GM04504 (cell line): ENCODE results near the gene SFMBT1.
"Not testable (repeated sequence)": the region's sequence is repeated elsewhere in the genome, so short reads cannot be mapped to it uniquely, and the experiment has no call there.

Experiments
- DNase-seq: peaks from one replicate; pipeline ENCODE4 v3.0.0-alpha.2; 2012; ENCODE audit warnings: low read depth

SFMBT1 gene

GRCh38 chr3:53035825-53036619 lies 9.9 kb downstream of the SFMBT1 start:
- no peak for DNase-seq

DNA sequence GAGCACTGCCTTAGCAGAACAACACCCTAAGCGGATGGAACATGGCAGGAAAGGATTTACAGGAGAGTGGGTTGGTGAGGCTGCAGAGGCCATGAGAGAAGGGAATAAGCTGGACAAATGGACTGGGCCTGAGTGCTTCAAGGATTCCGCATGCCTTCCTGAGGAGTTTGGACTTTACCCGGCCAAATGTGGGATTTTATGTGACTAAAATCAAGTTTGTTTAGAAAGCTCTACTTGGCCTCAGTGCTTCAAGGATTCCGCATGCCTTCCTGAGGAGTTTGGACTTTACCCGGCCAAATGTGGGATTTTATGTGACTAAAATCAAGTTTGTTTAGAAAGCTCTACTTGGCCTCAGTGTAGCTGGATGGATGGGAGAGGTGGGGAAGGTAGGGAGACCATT lies 10.9 kb downstream of the SFMBT1 start:
- not testable (repeated sequence) for DNase-seq

GRCh38 chr3:53034411-53034810 lies 11.5 kb downstream of the SFMBT1 start:
- DNase-seq = not testable (repeated sequence)

GRCh38 chr3:53032609-53033008 lies 13.3 kb downstream of the SFMBT1 start:
- no peak for DNase-seq

DNA sequence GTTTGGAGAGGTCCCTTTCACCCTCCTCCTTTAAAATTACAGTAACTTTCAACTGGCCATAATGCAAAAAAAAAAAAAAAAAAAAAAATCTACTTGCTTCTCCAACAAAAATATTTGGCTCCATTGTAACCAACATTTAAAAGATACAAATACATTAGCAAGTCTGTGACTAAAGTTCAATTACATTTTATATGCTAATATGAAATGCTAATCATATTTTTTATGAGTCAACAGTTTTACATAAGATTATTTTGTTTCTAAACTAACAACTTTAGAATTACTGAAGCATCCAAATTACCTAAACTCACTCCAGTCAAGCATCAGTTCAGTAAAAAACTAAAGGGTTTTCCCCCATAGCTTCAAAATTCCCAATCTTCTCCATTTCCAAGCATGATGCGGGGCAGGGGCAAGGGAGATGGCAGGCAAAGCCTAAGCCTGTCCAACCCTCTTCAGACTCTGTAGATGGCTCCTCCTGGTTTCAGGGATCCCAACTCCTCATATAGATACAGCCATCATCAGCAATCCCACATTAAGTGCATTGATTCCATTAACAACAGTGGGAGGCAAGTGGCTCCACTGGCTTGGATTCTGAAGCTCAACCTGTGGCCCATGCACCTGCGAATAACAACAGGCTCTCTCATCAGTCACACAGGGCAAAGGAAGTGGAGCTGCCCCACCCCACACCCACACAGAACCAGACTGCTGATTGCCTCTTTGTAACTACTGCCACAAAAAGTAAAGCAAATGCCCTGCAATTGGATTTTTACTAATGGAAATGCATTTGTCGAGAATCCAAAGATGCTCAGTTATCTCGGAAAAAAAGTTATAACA lies 15.0 kb downstream of the SFMBT1 start:
- no peak for DNase-seq

DNA sequence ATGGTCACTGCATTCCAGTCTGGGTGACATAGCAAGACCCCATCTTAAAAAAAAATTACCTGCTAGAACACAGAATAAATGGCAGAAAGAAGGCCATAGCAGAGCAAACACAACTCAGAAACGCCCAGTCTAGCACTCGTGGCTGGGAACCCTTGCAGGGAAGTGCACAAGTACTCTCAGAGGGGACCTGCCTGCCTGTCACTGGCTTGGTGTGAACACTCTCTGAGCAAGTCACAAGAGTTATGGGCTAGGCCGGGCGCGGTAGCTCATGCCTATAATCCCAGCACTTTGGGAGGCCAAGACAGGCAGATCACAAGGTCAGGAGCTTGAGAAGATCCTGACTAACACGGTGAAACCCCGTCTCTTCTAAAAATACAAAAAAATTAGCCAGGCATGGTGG lies 17.2 kb downstream of the SFMBT1 start:
- no peak for DNase-seq

GRCh38 chr3:53027254-53027844 lies 18.5 kb downstream of the SFMBT1 start:
- no peak for DNase-seq

DNA sequence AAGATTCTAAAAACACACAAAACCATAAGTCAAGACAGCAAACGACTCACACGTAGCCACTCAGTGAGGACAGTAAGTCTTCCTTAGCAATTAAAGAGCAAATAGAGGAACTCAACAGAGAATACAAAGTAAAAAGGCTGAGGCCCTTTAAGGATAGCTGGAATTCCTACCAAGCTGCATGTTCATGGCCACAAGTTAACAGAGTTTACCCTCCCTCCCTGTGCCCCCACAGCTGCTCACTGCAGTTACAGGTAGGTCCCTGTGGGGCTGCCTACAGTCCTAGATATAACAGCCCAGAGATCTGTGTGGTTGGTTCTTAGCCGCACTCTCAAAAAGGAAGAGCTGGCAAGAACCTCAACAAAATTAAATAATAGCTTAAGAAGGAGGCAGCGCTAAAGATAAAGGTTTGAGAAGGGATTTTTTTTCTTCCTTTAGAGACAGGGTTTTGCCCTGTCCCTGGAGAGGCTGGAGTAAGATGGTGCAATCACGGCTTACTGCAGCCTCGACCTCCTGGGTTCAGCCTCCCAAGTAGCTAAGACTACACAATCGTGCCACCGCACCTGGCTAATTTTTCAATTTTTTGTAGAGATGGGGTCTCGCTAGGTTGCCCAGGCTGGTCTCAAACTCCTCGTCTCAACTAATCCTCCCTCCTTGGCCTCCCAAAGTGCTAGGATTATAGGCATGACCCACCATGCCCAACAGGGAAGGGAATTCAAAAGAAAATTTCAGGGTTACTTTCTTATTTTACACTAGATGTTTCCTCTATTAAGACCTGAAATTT lies 19.3 kb downstream of the SFMBT1 start:
- DNase-seq = no peak

DNA sequence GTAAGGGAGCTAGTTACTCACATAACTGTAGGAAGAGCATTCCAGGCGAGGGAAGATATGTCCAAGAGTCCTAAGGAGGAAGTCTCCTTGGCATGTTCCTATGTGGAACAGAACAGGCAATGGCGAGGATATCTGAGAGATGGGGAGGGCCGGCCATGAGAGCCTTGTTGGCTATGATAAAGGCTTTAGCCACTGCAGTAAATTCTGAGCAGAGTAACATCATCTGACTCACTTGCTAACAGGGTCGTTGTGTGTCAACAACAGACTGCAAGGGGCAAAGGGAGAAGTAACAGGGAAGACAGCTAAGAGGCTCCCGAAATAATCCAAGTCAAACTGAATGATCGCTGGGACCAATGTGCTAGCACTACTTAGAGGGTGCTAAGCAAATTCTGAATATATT lies 21.6 kb downstream of the SFMBT1 start:
- DNase-seq = no peak

GRCh38 chr3:53023072-53023823 lies 22.6 kb downstream of the SFMBT1 start:
- no peak for DNase-seq

DNA sequence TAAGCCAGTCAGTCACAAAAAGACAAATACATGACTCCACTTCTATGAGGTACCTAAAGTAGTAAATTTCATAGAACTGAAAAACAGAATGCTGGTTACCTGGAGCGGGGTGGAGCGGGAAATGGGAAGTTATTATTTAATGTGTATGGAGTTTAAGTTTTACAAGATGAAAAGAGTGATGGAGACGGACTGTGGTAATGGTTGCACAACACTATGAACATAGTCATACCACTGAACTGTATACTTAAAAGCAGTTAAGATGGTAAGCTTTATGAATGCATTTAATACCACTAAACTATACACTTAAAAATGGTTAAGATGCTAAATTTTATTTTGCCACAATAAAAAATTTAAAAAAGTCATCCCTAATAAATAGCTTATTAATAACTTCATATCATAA lies 23.2 kb downstream of the SFMBT1 start:
- no peak for DNase-seq

GRCh38 chr3:53016236-53016635 lies 29.6 kb downstream of the SFMBT1 start:
- DNase-seq = no peak

DNA sequence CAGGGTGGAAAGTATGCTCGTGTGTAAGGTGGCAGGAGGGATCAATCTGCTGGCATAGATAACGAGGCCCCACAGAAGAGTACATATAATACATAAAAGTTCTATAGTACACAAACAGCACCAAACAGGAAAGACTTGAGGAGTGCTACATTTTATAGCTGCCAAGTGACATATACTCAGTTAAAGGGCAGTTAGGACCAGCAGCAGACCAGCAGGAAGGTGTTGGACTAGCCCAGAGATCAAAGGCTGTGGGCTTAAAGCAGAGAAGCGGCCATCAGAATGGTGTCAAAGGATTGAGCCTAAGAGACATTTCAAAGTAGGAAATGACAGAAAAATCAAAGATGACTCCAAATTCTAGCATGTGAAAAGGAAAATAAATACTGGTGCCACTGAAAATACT lies 34.5 kb downstream of the SFMBT1 start:
- DNase-seq = no peak

GRCh38 chr3:53009826-53010539 lies 35.9 kb downstream of the SFMBT1 start:
- DNase-seq = no peak

GRCh38 chr3:53008932-53009331 lies 36.9 kb downstream of the SFMBT1 start:
- no peak for DNase-seq

DNA sequence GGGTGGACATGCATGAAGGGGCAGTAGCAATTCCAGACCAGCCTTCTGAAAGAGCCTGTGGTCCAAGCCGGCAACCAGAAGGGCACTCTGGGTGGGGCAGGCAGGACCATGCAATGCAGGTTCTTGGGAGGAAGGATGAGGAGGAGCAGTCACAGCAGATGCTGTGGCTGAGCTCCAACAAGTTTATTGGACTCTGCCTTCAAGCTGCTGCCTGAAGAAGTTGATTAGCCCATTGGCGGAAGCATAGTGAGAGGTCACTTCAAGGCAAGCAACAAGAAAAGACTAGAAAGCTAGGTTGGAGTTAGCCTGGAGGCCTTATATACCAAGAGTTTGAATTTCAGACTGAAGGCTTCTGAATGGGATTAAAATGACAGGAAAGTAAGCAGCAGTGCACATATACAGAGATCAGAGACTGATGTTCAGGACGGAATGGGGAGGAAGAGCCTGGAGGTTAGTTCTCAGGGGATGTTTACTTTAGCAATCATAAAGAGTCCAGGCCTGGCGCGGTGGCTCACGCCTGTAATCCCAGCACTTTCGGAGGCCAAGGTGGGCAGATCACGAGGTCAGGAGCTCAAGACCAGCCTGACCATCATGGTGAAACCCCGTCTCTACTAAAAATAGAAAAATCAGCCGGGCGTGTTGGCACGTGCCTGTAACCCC lies 39.9 kb downstream of the SFMBT1 start:
- no peak for DNase-seq

GRCh38 chr3:53005338-53005737 lies 40.5 kb downstream of the SFMBT1 start:
- DNase-seq = no peak

DNA sequence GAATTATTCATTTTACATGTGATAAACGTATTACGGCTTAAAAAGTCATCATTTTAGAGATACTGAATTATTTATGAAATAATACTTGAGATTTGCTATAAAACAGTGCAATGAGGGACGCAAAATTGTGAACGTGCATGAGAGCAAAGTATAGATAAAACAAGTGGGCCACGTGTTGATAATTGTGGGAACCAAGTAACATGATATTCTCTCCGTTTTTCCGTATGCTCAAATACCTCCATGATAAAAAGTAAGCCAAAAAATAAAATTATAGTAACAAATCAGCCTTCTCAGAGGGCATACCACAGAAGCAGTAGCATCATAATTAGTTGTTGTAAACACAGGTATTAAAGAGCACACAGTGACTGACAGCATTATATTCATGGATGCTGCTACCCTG lies 42.6 kb downstream of the SFMBT1 start:
- no peak for DNase-seq

DNA sequence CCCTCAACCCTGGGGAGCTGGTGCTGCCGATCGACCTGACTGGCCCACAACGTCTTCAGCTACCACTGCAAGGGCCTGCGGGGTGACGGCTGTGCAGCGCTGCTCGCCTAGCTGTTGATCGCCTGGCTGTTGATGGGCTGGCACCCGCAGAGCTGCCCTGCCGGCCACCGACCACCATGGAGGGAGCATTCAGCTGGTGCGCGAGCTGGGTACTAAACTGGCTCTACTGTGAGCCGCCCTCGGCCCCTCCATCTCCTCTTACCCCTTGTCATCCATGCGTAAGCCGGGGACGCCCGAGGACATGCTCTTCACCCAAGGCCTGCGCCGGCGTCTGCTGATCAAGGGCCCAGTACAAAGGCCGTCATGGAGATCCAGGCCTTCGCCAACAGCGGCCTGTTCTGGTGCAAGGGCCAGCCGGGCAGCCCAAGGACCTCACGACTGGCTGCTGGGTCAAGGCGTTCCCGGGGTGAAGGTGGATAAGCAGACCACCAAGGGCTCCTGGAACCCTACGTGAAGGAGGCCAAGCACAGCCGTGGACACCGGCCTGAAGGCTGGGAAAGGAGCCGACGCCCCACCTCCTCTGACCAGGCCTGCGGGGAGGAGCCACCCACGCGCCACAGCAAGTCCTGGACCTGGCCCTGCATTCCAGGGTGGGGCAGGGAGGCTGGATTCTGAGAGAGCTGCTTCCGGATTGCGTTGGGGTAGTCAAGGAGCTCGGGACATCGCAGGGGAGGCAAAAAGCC lies 46.9 kb downstream of the SFMBT1 start:
- no peak for DNase-seq

GRCh38 chr3:52990637-52991036 lies 55.2 kb downstream of the SFMBT1 start:
- no peak for DNase-seq
